AG04449 (cell line): Measurements from ENCODE around the gene SIX5.
"Not testable (repeated sequence)": the region's sequence is repeated elsewhere in the genome, so short reads cannot be mapped to it uniquely, and the experiment has no call there.

ENCODE experiments used
- CTCF ChIA-PET: fragments of 350-600 bp; formaldehyde crosslinking; extraction: SDS; loops from one replicate; lab custom pipeline; 2021; ENCODE audit warnings: antibody characterized with exemption; lab: Yijun Ruan, JAX
- POLR2A ChIA-PET: fragments of 400-600, 350-600 bp; formaldehyde crosslinking; extraction: SDS; loops from one replicate; lab custom pipeline; 2020; ENCODE audit warnings: antibody characterized with exemption, inconsistent platforms; lab: Yijun Ruan, JAX
- DNase-seq: peaks from one replicate; pipeline ENCODE4 v3.0.0-alpha.2; 2010; ENCODE audit warnings: low read depth, low spot score
- H3K4me3 ChIP-seq: 2 replicates; pipeline ENCODE4 v1.5.1; 2011; ENCODE audit warnings: low read depth, mild to moderate bottlenecking, control low read depth, low read length
- CTCF ChIP-seq: IDR thresholded peaks from one replicate; pipeline ENCODE4 v1.5.1; 2011; ENCODE audit warnings: mild to moderate bottlenecking, moderate library complexity, low read length, control low read depth, inconsistent platforms; ENCODE audit not compliant: insufficient read depth; ENCODE audit errors: missing control alignments

The SIX5 gene

GRCh38 chr19:45804959-45805230 is 35.8 kb upstream of the SIX5 start:
- ChIA-PET POLR2A (no interaction called here), CTCF (interaction anchor here (3.6 to 11.8 kb wide), 2 partner anchors 13 to 35 kb away, joined by 13 to 123 read pairs; partner anchors contain the start of gene SIX5)
- no peak for DNase-seq
- no peak for TF ChIP-seq CTCF
- H3K4me3 ChIP-seq, result no peak overlapping the region

GRCh38 chr19:45804140-45804958 is 35.3 kb upstream of the SIX5 start:
- H3K4me3 ChIP-seq, result no peak overlapping the region
- CTCF ChIA-PET, result interaction anchor here (3.6 to 11.8 kb wide), 2 partner anchors 14 to 35 kb away, joined by 13 to 123 read pairs; partner anchors contain the start of gene SIX5
- POLR2A ChIA-PET, result no interaction called here
- no peak for DNase-seq
- TF ChIP-seq CTCF, result no peak

GRCh38 chr19:45801603-45802175 is 32.6 kb upstream of the SIX5 start:
- DNase-seq, result no peak
- POLR2A ChIA-PET, result no interaction called here
- no peak for TF ChIP-seq CTCF
- no peak overlapping the region for H3K4me3 ChIP-seq
- CTCF ChIA-PET, result interaction anchor here (0.6 to 11.8 kb wide), 7 partner anchors 8 to 292 kb away, joined by 3 to 170 read pairs (median 38); partner anchors contain the start of genes DMPK, QPCTL and SIX5

GRCh38 chr19:45800070-45800553 is 31.1 kb upstream of the SIX5 start:
- H3K4me3 ChIP-seq, result no peak overlapping the region
- peak; percentile 10 for DNase-seq
- CTCF ChIA-PET, result interaction anchor here (0.9 to 11.8 kb wide), 21 partner anchors 9 to 285 kb away, joined by 3 to 170 read pairs (median 6); partner anchors contain the start of genes DMPK, FBXO46, QPCTL and RSPH6A
- POLR2A ChIA-PET, result interaction anchor here (0.9 to 2.4 kb wide), 2 partner anchors 28 to 30 kb away, joined by 3 to 31 read pairs; partner anchors contain the start of gene SIX5
- TF ChIP-seq CTCF, result no peak

- POLR2A ChIA-PET, result interaction anchor here (0.9 to 2.4 kb wide), 4 partner anchors 17 to 64 kb away, joined by 3 to 31 read pairs (median 5); partner anchors contain the start of genes DMPK, SIX5 and SYMPK
- not testable (repeated sequence) for DNase-seq, H3K4me3 ChIP-seq
- CTCF ChIA-PET, result interaction anchor here (0.7 to 11.8 kb wide), 31 partner anchors 9 to 284 kb away, joined by 3 to 170 read pairs (median 5); partner anchors contain the start of genes DMPK, FBXO46, IRF2BP1 and MYPOP
Observed at GRCh38 chr19:45799541-45799940, 30.5 kb upstream of the SIX5 start.

GRCh38 chr19:45798995-45799517 is 30.0 kb upstream of the SIX5 start:
- POLR2A ChIA-PET, result interaction anchor here (0.7 to 2.4 kb wide), 5 partner anchors 17 to 64 kb away, joined by 3 to 31 read pairs (median 4); partner anchors contain the start of genes DMPK, SIX5 and SYMPK
- H3K4me3 ChIP-seq, result no peak overlapping the region
- TF ChIP-seq CTCF, result peak; percentile 76
- DNase-seq, result peak; percentile 54
- CTCF ChIA-PET, result interaction anchor here (0.7 to 11.8 kb wide), 28 partner anchors 9 to 284 kb away, joined by 3 to 170 read pairs (median 5); partner anchors contain the start of genes DMPK, FBXO46, IRF2BP1 and MYPOP
